K562 (cell line): Measurements from ENCODE around the gene RPRD1B. TPM values are rescaled to one million over a fixed set of nuclear protein-coding genes. Genes with fewer than 3 reads are reported as not detected.
A peak's percentile ranks its signal among the peaks of the same experiment; 100 is the strongest.

Source experiments
- ATAC-seq: fragments of 200-7000 bp; cut with Tn5 transposase; 3 replicates; pipeline ENCODE4 v1.9.1; 2020; ENCODE audit warnings: moderate library complexity
- BruUV-seq: library from RNA; stranded (reverse); fragments of 400-500 nt; replicated peaks from 2 replicates; lab custom pipeline; 2021; lab: Mats Ljungman, UMichigan
- CTCF ChIA-PET: fragments of 300-600 bp; formaldehyde crosslinking; extraction: SDS; loops from one replicate; lab custom pipeline; 2021; ENCODE audit warnings: low intra/inter-chr PET ratio; lab: Yijun Ruan, JAX
- POLR2A ChIA-PET: fragments of 300-600, 350-650 bp; sonication (Branson Sonifier 250); formaldehyde crosslinking; extraction: SDS; loops from one replicate; lab custom pipeline; 2021; ENCODE audit warnings: antibody characterized with exemption, inconsistent platforms; lab: Yijun Ruan, JAX
- DNase-seq, 4 experiments: peaks; one replicate each; pipeline versions ENCODE4 v3.0.0 to v3.0.0-alpha.2; 2011 to 2018; ENCODE audit warnings: low spot score in 3 of 4, mixed read lengths in 3 of 4; ENCODE audit errors: extremely low read depth in 1 of 4
- FAIRE-seq: peaks from 2 replicates; lab custom pipeline; 2011; peaks lifted over from hg19 to GRCh38; lab: Jason Lieb, UNC
- H2AFZ ChIP-seq: 2 replicates; pipeline ENCODE4 v1.6.0; 2011; ENCODE audit warnings: low read depth, low read length, control low read depth, inconsistent platforms
- H3K27ac ChIP-seq: fragments of 200-600 bp; 3 replicates; pipeline ENCODE4 v1.8.0; 2011; ENCODE audit warnings: low read depth, mild to moderate bottlenecking, control low read depth, inconsistent platforms, low read length, moderate library complexity, mixed read lengths; ENCODE audit errors: extremely low read depth
- H3K27me3 ChIP-seq, 2 experiments: fragments of 300-600 bp in 1 of 2; 2 replicates in 1 of 2; 3 replicates in 1 of 2; pipeline versions ENCODE4 v1.6.0 to v1.8.0; 2011; ENCODE audit warnings: inconsistent platforms in 2 of 2, low read length in 2 of 2, mild to moderate bottlenecking in 1 of 2, mixed read lengths in 1 of 2, moderate library complexity in 1 of 2; ENCODE audit not compliant: control insufficient read depth in 2 of 2, insufficient read depth in 2 of 2
- H3K36me3 ChIP-seq: fragments of 300-600 bp; 3 replicates; pipeline ENCODE4 v1.8.0; 2011; ENCODE audit warnings: mild to moderate bottlenecking, low read length, inconsistent platforms; ENCODE audit not compliant: control insufficient read depth, insufficient read depth
- H3K4me1 ChIP-seq, 2 experiments: fragments of 200-600 bp in 1 of 2; replicated peaks in 1 of 2; 2 replicates in 1 of 2; 3 replicates in 1 of 2; pipeline versions ENCODE4 v1.5.1 to v1.8.0; 2011; ENCODE audit warnings: inconsistent platforms in 2 of 2, low read length in 2 of 2, mild to moderate bottlenecking in 1 of 2, mixed read lengths in 1 of 2, moderate library complexity in 1 of 2; ENCODE audit not compliant: control insufficient read depth in 2 of 2, insufficient read depth in 2 of 2
- H3K4me2 ChIP-seq: 2 replicates; pipeline ENCODE4 v1.6.1; 2011; ENCODE audit warnings: low read length, control low read depth, inconsistent platforms, mixed read lengths; ENCODE audit not compliant: insufficient read depth
- H3K4me3 ChIP-seq: fragments of 200-600 bp; sonication (generic), shearing (Covaris generic); 2 replicates; pipeline ENCODE4 v1.5.1; 2016; ENCODE audit warnings: control low read depth, inconsistent platforms
- H3K79me2 ChIP-seq: fragments of 200-600 bp; 3 replicates; pipeline ENCODE4 v1.8.0; 2011; ENCODE audit warnings: low read length, inconsistent platforms; ENCODE audit not compliant: control insufficient read depth, insufficient read depth
- H3K9ac ChIP-seq, 2 experiments: 2 replicates each; pipeline versions ENCODE4 v1.6.0 to v1.6.1; 2011; ENCODE audit warnings: low read depth in 2 of 2, low read length in 2 of 2, control low read depth in 1 of 2, inconsistent platforms in 1 of 2, mild to moderate bottlenecking in 1 of 2, mixed read lengths in 1 of 2; ENCODE audit not compliant: insufficient read depth in 1 of 2
- H3K9me1 ChIP-seq: one replicate; pipeline ENCODE4 v1.6.0; 2011; ENCODE audit warnings: inconsistent platforms, mild to moderate bottlenecking, low read length, moderate library complexity; ENCODE audit not compliant: control insufficient read depth, insufficient read depth
- H3K9me3 ChIP-seq: replicated peaks from 2 replicates; pipeline ENCODE4 v1.5.1; 2011; ENCODE audit warnings: low read depth, low read length, inconsistent platforms; ENCODE audit not compliant: control insufficient read depth, insufficient read depth
- H4K20me1 ChIP-seq: replicated peaks from 2 replicates; pipeline ENCODE4 v1.6.1; 2011; ENCODE audit warnings: low read length, inconsistent platforms, mixed read lengths; ENCODE audit not compliant: control insufficient read depth, insufficient read depth
- ARID4B ChIP-seq: sonication (generic); formaldehyde crosslinking; IDR thresholded peaks from 2 replicates; pipeline ENCODE4 v1.8.0; 2022; ENCODE audit warnings: mild to moderate bottlenecking, missing genetic modification reagents
- BRD9 ChIP-seq: fragments of 450-650 bp; IDR thresholded peaks from 2 replicates; pipeline ENCODE4 v1.6.1; 2018; ENCODE audit warnings: low read depth; ENCODE audit not compliant: partially characterized antibody
- CTCF ChIP-seq, 3 experiments: IDR thresholded peaks in 2 of 3; conservative IDR thresholded peaks in 1 of 3; 2 replicates each; pipeline ENCODE4 v1.5.1; 2011 to 2012; ENCODE audit warnings: low read length in 3 of 3, mild to moderate bottlenecking in 3 of 3, control low read depth in 2 of 3, improper control_type of control experiment in 1 of 3, inconsistent platforms in 1 of 3, low read depth in 1 of 3, mixed read lengths in 1 of 3, moderate library complexity in 1 of 3; ENCODE audit not compliant: insufficient read depth in 2 of 3
- EGR1 ChIP-seq: fragments of 450-650 bp; conservative IDR thresholded peaks from 2 replicates; pipeline ENCODE4 v1.6.1; 2017; ENCODE audit warnings: mild to moderate bottlenecking
- FOSL1 ChIP-seq: fragments of 200-800 bp; sonication (Bioruptor generic); conservative IDR thresholded peaks from 2 replicates; pipeline ENCODE4 v1.6.1; 2016; ENCODE audit warnings: missing genetic modification characterization, missing compliant biosample characterization
- HDAC2 ChIP-seq: fragments of 450-650 bp; IDR thresholded peaks from 2 replicates; pipeline ENCODE4 v1.6.1; 2016; ENCODE audit warnings: mild to moderate bottlenecking
- NCOR1 ChIP-seq: fragments of 450-650 bp; IDR thresholded peaks from 2 replicates; pipeline ENCODE4 v1.6.1; 2016; ENCODE audit warnings: mild to moderate bottlenecking, moderate library complexity
- NR1H2 ChIP-seq: sonication (generic); formaldehyde crosslinking; IDR thresholded peaks from 2 replicates; pipeline ENCODE4 v1.4.0; 2020; ENCODE audit warnings: mild to moderate bottlenecking, missing genetic modification reagents
- POLR2G ChIP-seq: fragments of 200-400 bp; formaldehyde crosslinking; IDR thresholded peaks from 2 replicates; pipeline ENCODE4 v1.6.1; 2017; ENCODE audit warnings: low read depth, mild to moderate bottlenecking, antibody characterized with exemption, low read length, moderate library complexity
- POLR3G ChIP-seq: IDR thresholded peaks from 2 replicates; pipeline ENCODE4 v1.6.1; 2011; ENCODE audit not compliant: insufficient read length, insufficient replicate concordance; ENCODE audit errors: extremely low read depth
- RBM15 ChIP-seq: fragments of 200-400 bp; formaldehyde crosslinking; IDR thresholded peaks from 2 replicates; pipeline ENCODE4 v1.6.1; 2018; ENCODE audit warnings: mild to moderate bottlenecking, low read length, moderate library complexity; ENCODE audit not compliant: insufficient read depth
- SMAD3 ChIP-seq: fragments of 450-650 bp; formaldehyde crosslinking; conservative IDR thresholded peaks from 2 replicates; pipeline ENCODE4 v1.4.0; 2020; ENCODE audit warnings: mild to moderate bottlenecking
- TAF7 ChIP-seq: fragments of 450-650 bp; IDR thresholded peaks from 2 replicates; pipeline ENCODE4 v1.6.1; 2016; ENCODE audit warnings: missing genetic modification characterization, missing compliant biosample characterization
- TRIM24 ChIP-seq, 2 experiments: fragments of 450-650 bp; IDR thresholded peaks; 2 replicates each; pipeline ENCODE4 v1.6.1; 2016
- ZBTB33 ChIP-seq: sonication (generic); formaldehyde crosslinking; IDR thresholded peaks from 2 replicates; pipeline ENCODE4 v1.8.1; 2023; ENCODE audit warnings: mild to moderate bottlenecking, missing genetic modification reagents
- WGBS: fragments of 100-300 bp; shearing (Covaris generic); methylation state at CpG from one replicate; pipeline ENCODE4 v1.1.6; 2016; ENCODE audit warnings: low coverage, mixed read lengths; ENCODE audit not compliant: insufficient coverage; ENCODE audit errors: missing lambda C conversion rate; 5-methylcytosine and 5-hydroxymethylcytosine counted together
- in situ Hi-C: fragments of 300-500 bp; cut with MboI; formaldehyde crosslinking; loops from 4 replicates; pipeline ENCODE4 v1.15.0; 2018; ENCODE audit warnings: inconsistent platforms, mixed read lengths
- intact Hi-C: fragments of 100-400 bp; cut with micrococcal nuclease; formaldehyde crosslinking; loops from 2 replicates; pipeline ENCODE4 v1.14.2; 2022
- polyA plus RNA-seq, 8 experiments: library from polyadenylated mRNA; depleted of rRNA in 4 of 8; stranded (reverse) in 5 of 8; unstranded in 3 of 8; fragments of >200 nt; fragmentation: Nextera tagmentation in 2 of 8; fragmentation: Illumina TruSeq in 1 of 8; extraction: Ambion mirVana in 2 of 8; extraction: Trizol in 1 of 8; gene quantifications; 2 replicates each; pipeline versions ENCODE4 v1.2.1 to v1.2.3, GENCODE V29; 2011 to 2014; ENCODE audit warnings: inconsistent platforms in 1 of 8, missing spikeins in 1 of 8
- total RNA-seq, 7 experiments: library from RNA; depleted of rRNA in 6 of 7; stranded (reverse); fragments of >200 nt in 6 of 7; fragmentation: Illumina TruSeq in 2 of 7; extraction: Trizol in 2 of 7; gene quantifications; 2 replicates each; pipeline versions ENCODE4 v1.2.1 to v1.2.3, GENCODE V29; 2011 to 2021; ENCODE audit warnings: low replicate concordance in 1 of 7

Gene RPRD1B
- total and polyA plus RNA-seq, 9 of the 15 experiments (the other 6 are each of a cell fraction or from before 2014, with no cell fraction given), result 5.5 to 43.0 (median 24.4) TPM

DNA sequence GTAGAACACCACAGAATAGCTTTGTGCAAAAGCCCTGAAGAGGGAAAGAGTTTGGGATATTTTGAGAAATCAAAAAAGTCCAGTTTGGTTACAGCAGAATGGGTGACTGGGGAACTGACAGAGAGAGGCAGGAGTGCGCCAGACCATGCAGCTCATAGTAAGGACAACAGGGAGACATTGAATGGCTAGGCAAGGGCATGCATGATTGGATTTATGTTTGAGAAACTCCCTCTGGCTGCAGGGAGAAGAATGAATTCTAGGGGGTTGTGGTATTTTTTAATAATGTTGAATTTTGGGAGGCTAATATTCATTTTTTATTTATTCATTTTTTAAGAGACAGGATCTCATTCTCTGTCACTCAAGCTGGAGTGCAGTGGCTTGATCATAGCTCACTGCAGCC, 81.7 kb downstream of the RPRD1B start (continued):
- TF ChIP-seq CTCF (IDR thresholded peaks at IDR 0.05 in 2 of 3, conservative IDR thresholded peaks at IDR 0.05 in 1 of 3; ENCODE audit: insufficient read depth in 2 of 3, low read depth in 1 of 3, low read length in 3 of 3) (peak in 1 of 3 experiments; percentile 40; a peak in 2 of 6 replicates), ZBTB33 (peak; percentile 28; the same call in 1 of the 2 replicates), TAF7 (no peak), SMAD3 (CRISPR knock-in tag) (no peak)
- TF ChIP-seq, all 486 proteins: peak for 4

DNA sequence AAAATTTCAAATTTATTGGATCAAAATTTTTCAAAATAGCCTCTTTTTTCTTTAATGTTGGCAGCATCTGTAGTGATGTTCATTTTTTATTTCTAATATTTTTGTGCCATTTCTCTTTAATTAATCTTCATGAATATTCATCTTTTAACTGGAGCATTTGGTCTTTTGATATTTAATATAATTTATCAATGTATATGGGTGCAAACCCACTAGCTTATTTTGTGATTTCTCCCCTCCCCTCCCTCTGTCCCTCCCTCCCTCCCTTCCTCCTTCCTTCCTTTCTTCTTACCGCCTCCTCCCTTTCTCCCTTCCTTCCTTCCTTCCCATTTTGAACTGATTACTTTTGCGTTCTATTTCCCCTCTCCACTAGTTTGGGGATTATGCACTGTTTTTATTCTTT, 82.3 kb downstream of the RPRD1B start:
- Histone ChIP-seq H3K9me3 (no peaks in the 10 kb centered on the region), H3K4me1 (peaks cover 15 to 19% of the 10 kb centered on the region in 2 experiments), H3K9me1 (no peaks in the 10 kb centered on the region), H3K79me2 (no peaks in the 10 kb centered on the region), H3K4me2 (no peak overlapping the region), H3K36me3 (no peaks in the 10 kb centered on the region), H3K4me3 (no peak overlapping the region), H4K20me1 (no peaks in the 10 kb centered on the region), H3K27me3 (no peaks in the 10 kb centered on the region), H3K9ac (no peak overlapping the region), H2AFZ (no peak overlapping the region), H3K27ac (no peak overlapping the region)
- in situ Hi-C loops (no loop called here), intact Hi-C loops (no loop called here)
- no peak for FAIRE-seq
- BruUV-seq, result no TSS peak
- 74% methylated on average over 2 of the region's 2 CpGs for whole genome bisulfite sequencing
- no peak for ATAC-seq
- POLR2A ChIA-PET, result no interaction called here
- DNase-seq, result no peak
- CTCF ChIA-PET, result no interaction called here
- TF ChIP-seq EGR1 (no peak), ARID4B (CRISPR knock-in tag) (no peak), POLR2G (no peak), BRD9 (no peak), FOSL1 (tag) (no peak), POLR3G (no peak), NR1H2 (CRISPR knock-in tag) (no peak), HDAC2 (no peak), NCOR1 (no peak), RBM15 (no peak), TRIM24 (IDR thresholded peaks at IDR 0.05) (no peak)
